Activated CD4-positive, CD25-positive, alpha-beta regulatory T cell treated with anti-CD3 and anti-CD28 coated beads, Interleukin-2, amount 50 U/mL, for 72 hours (primary cell): ENCODE measurements around the gene PPARA.
A peak's percentile ranks its signal among the peaks of the same experiment; 100 is the strongest.

Source experiments
- DNase-seq: peaks from one replicate; pipeline ENCODE4 v3.0.0; 2021

The PPARA gene

GRCh38 chr22:46224044-46224897, 73.9 kb downstream of the PPARA start:
- no peak for DNase-seq

DNA sequence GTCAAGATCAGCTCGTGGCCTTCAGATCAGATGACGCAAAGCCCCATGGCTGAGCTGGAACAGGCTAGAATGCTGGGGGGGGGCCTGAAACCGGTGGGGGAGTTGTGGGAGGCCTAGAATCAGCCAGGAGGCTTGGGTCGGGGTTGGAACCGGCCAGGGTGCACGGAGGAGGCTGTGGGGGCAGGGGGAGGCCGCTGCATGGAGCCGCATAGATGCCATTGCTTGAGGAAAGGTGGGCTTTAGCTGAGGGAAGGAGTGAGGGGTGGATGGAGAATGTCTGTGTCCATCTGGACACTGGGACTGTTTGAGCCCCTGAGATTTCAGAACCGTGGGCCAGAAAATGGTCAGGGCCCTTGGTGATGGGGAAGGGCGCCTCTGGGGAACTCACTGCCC, 74.6 kb downstream of the PPARA start:
- DNase-seq: no peak

- DNase-seq: no peak
Observed at GRCh38 chr22:46225631-46226030, 75.3 kb downstream of the PPARA start.

DNA sequence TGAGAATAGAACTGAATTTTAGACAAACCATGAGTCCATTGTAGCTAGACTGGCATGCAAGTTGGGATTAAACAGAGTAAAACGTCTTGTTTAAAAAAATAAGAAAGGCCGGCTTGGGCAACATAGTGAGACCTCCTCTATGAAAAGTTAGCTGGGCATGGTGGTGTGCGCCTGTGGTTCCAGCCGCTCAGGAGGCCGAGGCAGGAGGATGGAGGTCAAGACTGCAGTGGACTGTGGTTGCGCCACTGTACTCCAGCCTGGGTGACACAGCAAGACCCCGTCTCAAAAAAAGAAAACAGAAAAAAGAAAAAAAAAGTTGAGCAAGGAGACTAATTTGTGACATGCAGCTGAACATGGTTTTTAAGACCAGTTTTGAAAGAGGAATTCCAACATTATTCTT, 76.3 kb downstream of the PPARA start:
- no peak for DNase-seq

DNA sequence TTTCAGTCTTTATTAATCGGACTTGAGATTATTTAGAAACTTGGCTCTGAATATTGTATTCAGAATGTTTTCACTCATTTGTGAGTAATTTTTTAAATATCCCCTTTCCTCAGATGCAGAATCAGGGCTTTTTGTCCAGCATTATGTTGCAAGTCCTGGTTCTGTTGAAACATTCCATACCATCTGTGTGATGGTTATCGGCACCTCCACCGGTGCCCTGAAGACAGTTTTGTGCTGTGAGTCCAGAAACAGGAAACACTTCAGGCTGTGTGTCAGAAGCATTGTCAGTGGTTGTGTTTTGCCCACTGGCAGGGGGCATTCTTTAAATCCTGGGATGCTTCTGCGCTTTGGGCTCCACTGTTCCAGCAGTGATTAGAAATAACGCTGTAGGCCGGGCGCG, 79.4 kb downstream of the PPARA start:
- DNase-seq: no peak

GRCh38 chr22:46230262-46230901, 80.1 kb downstream of the PPARA start:
- DNase-seq: no peak

GRCh38 chr22:46233231-46233630, 82.9 kb downstream of the PPARA start:
- DNase-seq: no peak

- DNase-seq: no peak
Observed at GRCh38 chr22:46234969-46235368, 84.6 kb downstream of the PPARA start.

- DNase-seq: no peak
Observed at GRCh38 chr22:46237453-46238124, 87.3 kb downstream of the PPARA start.

- no peak for DNase-seq
Observed at GRCh38 chr22:46238541-46238940, 88.2 kb downstream of the PPARA start.

- DNase-seq: no peak
Observed at GRCh38 chr22:46239261-46240048, 89.1 kb downstream of the PPARA start.

- no peak for DNase-seq
Observed at GRCh38 chr22:46240073-46240472, 89.7 kb downstream of the PPARA start.

GRCh38 chr22:46240506-46240905, 90.2 kb downstream of the PPARA start:
- DNase-seq: no peak

- no peak for DNase-seq
Observed at GRCh38 chr22:46240907-46241306, 90.6 kb downstream of the PPARA start.

DNA sequence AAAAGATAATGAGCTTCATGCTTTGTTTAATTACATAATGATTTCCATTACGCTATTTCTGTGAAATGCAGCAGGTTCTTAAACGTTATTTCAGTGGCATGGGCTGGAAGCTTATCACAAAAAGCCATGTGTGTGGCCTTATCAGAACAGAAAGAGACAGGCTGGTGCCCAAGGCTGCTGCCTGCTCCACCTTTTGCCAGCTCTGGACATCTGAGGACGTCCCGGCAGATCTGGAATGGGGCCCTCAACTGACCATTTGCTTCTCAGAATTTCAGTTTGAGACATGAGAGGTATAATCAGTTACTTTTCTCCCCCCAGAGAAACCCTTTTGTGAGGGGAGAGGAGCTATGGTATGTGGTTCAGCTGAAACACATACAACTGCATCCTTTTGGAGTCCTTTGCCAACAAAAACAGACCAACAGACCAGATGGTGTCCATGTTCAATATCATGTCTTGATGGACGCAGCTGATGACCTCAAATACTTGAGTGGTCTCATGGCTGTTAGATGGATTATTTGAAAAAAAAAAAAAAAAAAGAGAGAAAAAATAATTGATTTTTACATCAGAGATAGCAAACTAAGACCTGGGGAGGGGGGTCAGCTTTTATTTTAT, 91.2 kb downstream of the PPARA start:
- DNase-seq: no peak

DNA sequence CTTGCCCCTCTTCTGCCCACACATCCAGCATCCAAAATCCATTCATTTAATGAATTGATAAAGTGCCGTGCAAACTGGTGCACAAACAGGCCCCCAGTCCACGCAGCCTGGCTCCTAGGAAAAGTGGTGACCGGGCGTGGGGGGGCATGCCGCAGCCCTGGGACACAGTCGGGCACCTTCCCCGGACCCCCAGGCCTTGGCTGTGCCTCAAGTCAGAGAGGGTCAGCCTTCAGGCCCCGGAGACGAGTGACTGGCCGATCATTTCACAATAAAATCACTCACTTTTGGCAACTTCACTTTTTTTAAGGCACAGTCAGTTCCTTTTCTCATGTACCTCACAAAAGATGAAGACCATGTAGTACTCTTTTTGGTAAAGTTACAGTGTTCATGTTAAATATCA, 91.8 kb downstream of the PPARA start:
- no peak for DNase-seq

- no peak for DNase-seq
Observed at GRCh38 chr22:46244771-46245170, 94.4 kb downstream of the PPARA start.

DNA sequence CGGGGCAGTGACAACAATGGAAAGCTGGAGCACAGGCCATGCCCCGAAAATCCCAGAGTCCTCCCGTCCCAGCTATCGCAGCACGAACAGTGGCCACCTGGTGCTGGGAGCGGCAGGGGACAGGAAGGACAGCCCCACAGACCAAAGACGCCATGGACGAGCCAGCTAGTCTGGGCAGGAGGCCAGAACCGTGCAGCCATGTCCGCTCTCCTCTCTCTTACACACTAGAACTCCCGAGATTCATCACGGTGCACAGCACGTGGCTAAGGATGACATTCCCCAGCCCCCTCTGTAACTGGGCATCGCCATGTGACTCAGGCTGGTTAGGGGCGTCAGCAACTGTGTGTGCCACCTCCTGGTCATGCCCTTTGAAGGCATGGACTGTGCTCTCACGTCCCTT, 95.2 kb downstream of the PPARA start:
- DNase-seq: no peak

DNA sequence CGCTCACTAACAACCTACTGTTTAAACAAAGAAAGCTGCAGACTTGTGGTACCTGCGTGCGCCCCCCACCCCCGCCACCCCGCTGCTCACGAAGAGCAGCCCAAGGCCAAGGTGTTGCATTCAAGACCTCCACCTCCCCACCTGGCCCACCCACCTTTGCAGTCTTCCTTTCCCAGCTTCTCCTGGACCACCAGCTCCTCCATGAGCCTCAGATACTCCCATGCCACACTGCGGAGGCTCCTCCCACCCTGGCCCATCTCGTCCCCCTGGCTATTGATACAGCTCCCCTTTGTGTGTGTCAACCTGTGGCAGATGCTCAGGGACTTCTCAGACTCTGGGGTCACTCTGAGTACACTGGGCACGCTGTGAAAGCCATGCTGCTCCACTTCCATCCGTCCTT, 95.9 kb downstream of the PPARA start:
- DNase-seq: no peak

GRCh38 chr22:46247443-46247975, 97.2 kb downstream of the PPARA start:
- no peak for DNase-seq

GRCh38 chr22:46250035-46250782, 99.9 kb downstream of the PPARA start, which contains the start of gene CDPF1:
Gene CDPF1, minus strand, starts transcription at chr22:46250293. Its CDS starts 2,009 bp downstream, at chr22:46248284.
- peak; percentile 94 for DNase-seq

DNA sequence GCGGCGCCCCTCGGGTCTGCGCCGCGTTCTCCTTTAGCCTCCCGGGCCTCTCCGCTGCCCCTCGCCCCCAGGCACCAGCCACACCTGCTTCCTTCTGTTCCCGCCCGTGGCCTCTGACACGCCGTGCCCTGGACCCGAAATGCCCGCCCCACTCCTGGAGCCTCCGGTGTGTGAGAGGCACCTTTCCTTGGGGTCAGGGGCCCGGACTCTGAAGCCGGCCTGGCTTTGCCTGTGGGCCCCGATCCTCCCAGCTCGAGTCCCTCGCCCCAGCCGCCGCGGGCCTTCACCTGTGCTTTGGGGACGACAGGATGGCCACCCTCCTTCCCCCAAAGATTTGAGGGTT, 100.4 kb downstream of the PPARA start:
- DNase-seq: peak; percentile 34
